ENCODE results near the gene DCTPP1.

DNA sequence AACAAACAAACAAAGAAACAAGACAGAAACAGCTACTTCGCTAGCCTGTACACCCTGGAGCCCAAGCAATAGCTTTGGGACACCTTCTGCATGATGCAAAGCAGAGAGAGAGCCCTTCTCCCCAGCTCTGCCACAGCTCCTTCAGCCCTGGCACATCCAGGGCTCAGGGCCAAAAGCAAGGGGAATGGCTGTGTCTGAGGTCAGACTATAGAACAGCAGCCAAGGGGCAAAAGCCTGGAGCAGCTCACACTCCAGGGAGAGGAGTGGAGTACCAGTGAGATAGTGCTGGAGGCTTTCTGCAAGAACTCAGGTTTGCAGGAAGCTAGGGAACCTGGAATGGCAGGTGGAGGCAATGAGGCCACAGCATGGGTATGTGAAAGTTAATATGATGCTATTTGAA lies 27.4 kb upstream of the DCTPP1 start:
- TF ChIP-seq, protein P1, sequence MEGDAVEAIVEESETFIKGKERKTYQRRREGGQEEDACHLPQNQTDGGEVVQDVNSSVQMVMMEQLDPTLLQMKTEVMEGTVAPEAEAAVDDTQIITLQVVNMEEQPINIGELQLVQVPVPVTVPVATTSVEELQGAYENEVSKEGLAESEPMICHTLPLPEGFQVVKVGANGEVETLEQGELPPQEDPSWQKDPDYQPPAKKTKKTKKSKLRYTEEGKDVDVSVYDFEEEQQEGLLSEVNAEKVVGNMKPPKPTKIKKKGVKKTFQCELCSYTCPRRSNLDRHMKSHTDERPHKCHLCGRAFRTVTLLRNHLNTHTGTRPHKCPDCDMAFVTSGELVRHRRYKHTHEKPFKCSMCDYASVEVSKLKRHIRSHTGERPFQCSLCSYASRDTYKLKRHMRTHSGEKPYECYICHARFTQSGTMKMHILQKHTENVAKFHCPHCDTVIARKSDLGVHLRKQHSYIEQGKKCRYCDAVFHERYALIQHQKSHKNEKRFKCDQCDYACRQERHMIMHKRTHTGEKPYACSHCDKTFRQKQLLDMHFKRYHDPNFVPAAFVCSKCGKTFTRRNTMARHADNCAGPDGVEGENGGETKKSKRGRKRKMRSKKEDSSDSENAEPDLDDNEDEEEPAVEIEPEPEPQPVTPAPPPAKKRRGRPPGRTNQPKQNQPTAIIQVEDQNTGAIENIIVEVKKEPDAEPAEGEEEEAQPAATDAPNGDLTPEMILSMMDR (IDR thresholded peaks at IDR 0.05) = no peak
- no peak for TF ChIP-seq ZFX (IDR thresholded peaks at IDR 0.05; ENCODE audit: borderline replicate concordance)
